Colonic mucosa (tissue), 4 donors: ENCODE results near the gene NDUFS6. TPM values are rescaled to one million over a fixed set of nuclear protein-coding genes. Genes with fewer than 3 reads are reported as not detected.

Source experiments
- DNase-seq: peaks from one replicate; pipeline ENCODE4 v3.0.0-alpha.2; 2020
- H3K27ac ChIP-seq: fragments of 200-600 bp; one replicate; pipeline ENCODE4 v1.8.0; 2021
- H3K27me3 ChIP-seq: fragments of 200-600 bp; one replicate; pipeline ENCODE4 v1.8.0; 2021
- H3K36me3 ChIP-seq: fragments of 200-600 bp; one replicate; pipeline ENCODE4 v1.8.0; 2021
- H3K4me1 ChIP-seq: fragments of 200-600 bp; one replicate; pipeline ENCODE4 v1.8.0; 2021; ENCODE audit warnings: mild to moderate bottlenecking
- H3K4me3 ChIP-seq: fragments of 200-600 bp; one replicate; pipeline ENCODE4 v1.8.0; 2021
- H3K9ac ChIP-seq, 2 donors: one replicate each; pipeline ENCODE4 v1.7.0; 2013; ENCODE audit warnings: control low read depth in 2 of 2, low read depth in 2 of 2, low read length in 2 of 2
- H3K9me3 ChIP-seq: fragments of 200-600 bp; one replicate; pipeline ENCODE4 v1.8.0; 2021
- intact Hi-C: fragments of 100-400 bp; cut with DNase I; formaldehyde crosslinking; loops from one replicate; pipeline ENCODE4 v1.14.1; 2022
- total RNA-seq, 2 donors: library from RNA; stranded (reverse); fragmentation: NEBNext Ultra II Directional in 1 of 2; extraction: Animal tissue kit (Norgen Biotek cat#: 25700) in 1 of 2; gene quantifications; one replicate each; pipeline ENCODE4 v1.2.1, GENCODE V29; 2021
- TF ChIP-seq, protein P1 (sequence below): fragments of 200-600 bp; IDR thresholded peaks from one replicate; pipeline ENCODE4 v1.8.0; 2022; ENCODE audit warnings: antibody characterized with exemption, mild to moderate bottlenecking
- donor health status: healthy.
- donor health status: DM: no; HTN: no; CAD: no.
- donor health status: DM: no; HTN: no; CAD: no.

The NDUFS6 gene
- total RNA-seq, 2 donors from 2014 or later, result 43.2 to 70.7 TPM

DNA sequence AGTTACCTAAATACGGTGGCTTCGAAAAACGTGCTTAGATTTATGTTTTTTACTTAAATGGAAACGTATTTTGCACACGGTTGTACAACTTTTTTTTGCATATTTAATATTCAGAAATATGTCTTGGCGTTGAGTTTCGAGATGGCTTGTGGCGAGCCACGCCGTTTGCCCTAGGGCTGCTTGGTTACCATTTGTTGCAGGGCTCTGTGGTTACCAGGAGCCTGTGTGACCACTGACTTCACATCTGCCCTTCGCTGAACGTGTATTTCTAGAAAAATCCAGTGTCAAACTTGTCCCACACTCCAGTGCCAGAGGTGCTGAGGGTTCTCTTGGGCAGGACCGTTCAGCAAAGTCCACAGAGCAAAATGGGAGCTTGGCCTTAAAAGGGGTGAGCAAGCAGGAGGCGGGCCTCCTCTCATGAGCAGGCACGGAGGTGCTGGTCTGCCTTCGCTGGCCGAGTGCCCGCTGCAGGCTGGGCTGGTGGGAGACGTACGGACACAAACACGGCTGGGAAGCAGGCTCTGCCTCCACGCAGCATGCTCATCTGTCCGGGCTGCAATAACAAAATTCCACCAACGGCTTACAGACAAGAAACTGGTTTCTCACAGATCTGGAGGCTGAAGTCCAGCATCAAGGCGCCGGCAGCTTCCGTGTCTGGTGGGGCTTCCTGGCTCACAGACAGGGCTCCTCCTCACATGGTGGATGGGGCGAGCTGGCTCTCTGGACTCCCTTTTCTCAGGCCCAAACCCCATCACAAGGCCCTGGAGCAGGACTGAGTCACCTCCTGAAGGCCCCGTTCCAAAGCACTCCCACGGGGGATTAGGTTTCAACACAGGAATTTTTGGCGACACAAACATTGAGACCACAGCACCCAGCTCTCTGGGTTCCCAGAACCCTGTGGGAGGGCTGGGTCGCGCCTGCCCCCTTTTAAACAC, 7.0 kb upstream of the NDUFS6 start:
- Histone ChIP-seq H3K9ac (no peak overlapping the region), H3K4me3 (no peak overlapping the region), H3K9me3 (no peaks in the 10 kb centered on the region), H3K27ac (no peak overlapping the region), H3K27me3 (no peaks in the 10 kb centered on the region), H3K4me1 (peaks cover 4% of the 10 kb centered on the region), H3K36me3 (no peaks in the 10 kb centered on the region)
- intact Hi-C loops, result no loop called here
- no peak for DNase-seq
- TF ChIP-seq, protein P1, sequence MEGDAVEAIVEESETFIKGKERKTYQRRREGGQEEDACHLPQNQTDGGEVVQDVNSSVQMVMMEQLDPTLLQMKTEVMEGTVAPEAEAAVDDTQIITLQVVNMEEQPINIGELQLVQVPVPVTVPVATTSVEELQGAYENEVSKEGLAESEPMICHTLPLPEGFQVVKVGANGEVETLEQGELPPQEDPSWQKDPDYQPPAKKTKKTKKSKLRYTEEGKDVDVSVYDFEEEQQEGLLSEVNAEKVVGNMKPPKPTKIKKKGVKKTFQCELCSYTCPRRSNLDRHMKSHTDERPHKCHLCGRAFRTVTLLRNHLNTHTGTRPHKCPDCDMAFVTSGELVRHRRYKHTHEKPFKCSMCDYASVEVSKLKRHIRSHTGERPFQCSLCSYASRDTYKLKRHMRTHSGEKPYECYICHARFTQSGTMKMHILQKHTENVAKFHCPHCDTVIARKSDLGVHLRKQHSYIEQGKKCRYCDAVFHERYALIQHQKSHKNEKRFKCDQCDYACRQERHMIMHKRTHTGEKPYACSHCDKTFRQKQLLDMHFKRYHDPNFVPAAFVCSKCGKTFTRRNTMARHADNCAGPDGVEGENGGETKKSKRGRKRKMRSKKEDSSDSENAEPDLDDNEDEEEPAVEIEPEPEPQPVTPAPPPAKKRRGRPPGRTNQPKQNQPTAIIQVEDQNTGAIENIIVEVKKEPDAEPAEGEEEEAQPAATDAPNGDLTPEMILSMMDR, result no peak

DNA sequence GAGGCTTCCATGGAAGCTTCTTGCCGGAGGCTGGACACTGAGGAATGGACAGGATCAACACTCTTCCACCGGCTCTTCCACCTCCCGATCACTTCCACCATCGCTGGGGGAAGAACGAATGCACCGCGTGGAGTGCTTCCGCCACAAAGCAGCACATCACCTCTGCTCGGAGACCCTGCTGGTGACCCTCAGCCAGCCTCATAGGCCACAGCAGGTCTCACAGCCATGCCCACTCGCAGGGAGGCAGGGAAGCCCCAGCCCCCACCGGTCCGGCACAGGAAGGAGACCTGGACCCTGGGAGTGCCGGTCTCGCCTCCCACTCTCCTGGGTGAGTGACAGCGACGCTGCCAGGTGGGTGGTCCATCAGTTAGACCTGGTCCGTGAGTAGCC, 6.3 kb upstream of the NDUFS6 start:
- intact Hi-C loops, result no loop called here
- no peak for DNase-seq
- Histone ChIP-seq H3K36me3 (no peaks in the 10 kb centered on the region), H3K4me1 (peaks cover 4% of the 10 kb centered on the region), H3K27me3 (no peaks in the 10 kb centered on the region), H3K9me3 (no peaks in the 10 kb centered on the region), H3K4me3 (no peak overlapping the region), H3K9ac (no peak overlapping the region), H3K27ac (no peak overlapping the region)
- TF ChIP-seq, protein P1, result no peak

DNA sequence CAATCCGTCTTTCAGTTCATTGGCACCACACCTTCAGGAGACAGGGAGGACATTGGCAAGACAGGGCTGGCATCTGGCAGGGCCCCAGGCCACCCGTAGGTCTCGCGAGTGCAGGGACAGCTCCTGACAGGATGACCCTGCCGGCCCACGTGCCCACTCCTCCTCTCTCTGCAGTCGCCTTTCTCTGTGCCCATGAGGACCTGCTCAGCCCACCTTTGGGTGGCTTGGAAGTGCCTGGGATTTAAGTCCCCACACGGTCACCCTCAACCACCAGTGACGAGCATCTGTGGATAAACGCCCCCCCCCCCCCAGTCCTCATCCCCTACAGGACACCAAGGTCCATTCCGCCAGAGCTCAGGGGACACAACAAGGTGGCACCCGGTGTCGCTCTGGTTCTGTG, 5.7 kb upstream of the NDUFS6 start:
- DNase-seq, result no peak
- Histone ChIP-seq H3K9me3 (no peaks in the 10 kb centered on the region), H3K36me3 (no peaks in the 10 kb centered on the region), H3K4me1 (peaks cover 4% of the 10 kb centered on the region), H3K4me3 (no peak overlapping the region), H3K9ac (no peak overlapping the region), H3K27ac (no peak overlapping the region), H3K27me3 (no peaks in the 10 kb centered on the region)
- intact Hi-C loops, result no loop called here
- TF ChIP-seq, protein P1, result no peak

DNA sequence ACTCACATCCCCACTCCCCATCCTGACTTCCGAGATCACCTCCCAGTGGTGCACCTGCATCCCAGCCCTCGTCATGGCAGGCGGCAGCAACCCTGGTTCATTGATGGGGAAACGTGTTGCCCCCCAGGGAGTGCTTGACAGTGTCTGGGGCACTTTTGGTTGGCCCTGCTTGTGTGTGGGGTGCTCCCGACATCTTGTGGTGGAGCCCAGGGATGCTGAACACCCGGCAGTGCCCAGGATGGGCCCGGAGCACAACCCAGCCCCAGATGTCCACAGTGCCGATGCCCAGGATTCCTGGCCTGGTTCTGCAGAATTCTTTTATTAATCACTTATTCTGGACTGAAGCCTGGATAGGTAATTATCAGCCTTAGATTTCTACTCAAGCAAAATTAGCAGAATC, 5.3 kb upstream of the NDUFS6 start:
- TF ChIP-seq, protein P1, result no peak
- H3K9ac ChIP-seq, result no peak overlapping the region
- no peak overlapping the region for H3K4me3 ChIP-seq
- no peaks in the 10 kb centered on the region for H3K36me3 ChIP-seq
- DNase-seq, result no peak
- H3K9me3 ChIP-seq, result no peaks in the 10 kb centered on the region
- H3K4me1 ChIP-seq, result peaks cover 4% of the 10 kb centered on the region
- no peak overlapping the region for H3K27ac ChIP-seq
- no peaks in the 10 kb centered on the region for H3K27me3 ChIP-seq
- intact Hi-C loops, result no loop called here

DNA sequence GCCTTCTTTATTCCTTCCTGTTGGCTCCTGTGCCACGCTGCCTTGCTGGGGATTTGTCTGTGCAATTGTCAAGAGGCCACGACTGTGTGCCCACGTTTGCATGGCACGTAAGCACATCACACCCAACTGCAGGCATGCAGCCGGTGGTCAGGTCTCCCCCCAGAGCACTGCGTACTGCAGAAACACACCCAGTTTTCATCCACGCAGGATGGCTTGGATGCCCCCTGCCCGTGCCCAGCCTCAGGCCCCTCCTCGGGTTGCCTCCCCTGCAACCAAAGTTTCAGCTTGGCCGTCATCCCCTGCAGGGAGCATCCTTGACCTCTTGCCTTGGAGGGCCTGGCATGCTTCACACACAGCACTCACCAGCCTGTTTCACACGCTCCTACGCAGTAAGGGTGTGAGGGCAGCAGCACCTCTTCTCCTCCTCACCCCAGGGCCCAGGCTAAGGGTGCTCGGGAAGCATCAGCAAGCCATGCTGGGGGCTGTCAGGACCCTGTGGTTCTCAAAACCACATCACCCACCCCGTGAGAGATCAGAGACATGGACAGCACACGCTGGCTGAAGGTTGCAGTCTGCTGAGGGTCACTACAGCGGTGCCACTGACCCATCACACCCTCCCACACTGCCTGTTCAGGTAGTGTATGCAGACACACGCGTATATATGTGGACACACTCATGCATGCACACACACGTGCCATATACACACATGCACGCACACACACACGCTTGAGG, 4.7 kb upstream of the NDUFS6 start:
- H3K27me3 ChIP-seq, result no peaks in the 10 kb centered on the region
- H3K4me3 ChIP-seq, result no peak overlapping the region
- H3K4me1 ChIP-seq, result peaks cover 4% of the 10 kb centered on the region
- H3K9ac ChIP-seq, result no peak overlapping the region
- H3K27ac ChIP-seq, result no peak overlapping the region
- H3K9me3 ChIP-seq, result no peaks in the 10 kb centered on the region
- intact Hi-C loops, result no loop called here
- TF ChIP-seq, protein P1, result no peak
- no peaks in the 10 kb centered on the region for H3K36me3 ChIP-seq
- DNase-seq, result no peak
